Activated B cell treated with CpG ODN at 0.5 μM for 24 hours (primary cell): ENCODE measurements around the gene SPDYE4. TPM values are rescaled to one million over a fixed set of nuclear protein-coding genes. Genes with fewer than 3 reads are reported as not detected.

Experiments used
- ATAC-seq: fragments of 200-7000 bp; cut with Tn5 transposase; one replicate; pipeline ENCODE4 v1.10.0; 2021; ENCODE audit warnings: low read depth, mild to moderate bottlenecking, moderate library complexity
- CTCF ChIA-PET: fragments of 350-600 bp; sonication (Branson Sonifier 250); formaldehyde crosslinking; loops from one replicate; lab custom pipeline; 2021; ENCODE audit warnings: antibody characterized with exemption; lab: Charles Lee
- POLR2A ChIA-PET: fragments of 350-600 bp; sonication (Branson Sonifier 250); formaldehyde crosslinking; loops from one replicate; lab custom pipeline; 2021; ENCODE audit warnings: antibody characterized with exemption; lab: Charles Lee
- DNase-seq: peaks from one replicate; pipeline ENCODE4 v3.0.0; 2022
- H3K27ac Mint-ChIP-seq: one replicate; pipeline ENCODE4 v1.8.0; 2020; ENCODE audit warnings: mixed read lengths
- H3K27me3 Mint-ChIP-seq: one replicate; pipeline ENCODE4 v1.8.0; 2021; ENCODE audit warnings: mixed read lengths
- H3K36me3 Mint-ChIP-seq: one replicate; pipeline ENCODE4 v1.8.0; 2021; ENCODE audit warnings: low read depth, mixed read lengths
- H3K4me1 Mint-ChIP-seq: one replicate; pipeline ENCODE4 v1.8.0; 2021; ENCODE audit warnings: mixed read lengths
- H3K4me3 Mint-ChIP-seq: one replicate; pipeline ENCODE4 v1.8.0; 2020; ENCODE audit warnings: mild to moderate bottlenecking, mixed read lengths
- H3K9me3 Mint-ChIP-seq: one replicate; pipeline ENCODE4 v1.8.0; 2020; ENCODE audit warnings: mixed read lengths
- CTCF ChIP-seq: fragments of 200-600 bp; IDR thresholded peaks from one replicate; pipeline ENCODE4 v1.8.0; 2022; ENCODE audit warnings: antibody characterized with exemption, mild to moderate bottlenecking
- intact Hi-C: fragments of 100-400 bp; cut with micrococcal nuclease; formaldehyde crosslinking; loops from one replicate; pipeline ENCODE4 v1.15.1; 2024
- total RNA-seq: library from RNA; stranded (reverse); gene quantifications from 2 replicates; pipeline ENCODE4 v1.2.3, GENCODE V29; 2022

The SPDYE4 gene
- total RNA-seq, 1 donor from 2014 or later: not detected

GRCh38 chr17:8729860-8730259 is 28.5 kb downstream of the SPDYE4 start:
- ChIA-PET CTCF (no interaction called here), POLR2A (no interaction called here)
- TF ChIP-seq CTCF: no peak
- ATAC-seq: no peak
- no peak for DNase-seq
- H3K27ac Mint-ChIP-seq: no peak overlapping the region
- no peaks in the 10 kb centered on the region for H3K36me3 Mint-ChIP-seq
- H3K27me3 Mint-ChIP-seq: peaks cover 9% of the 10 kb centered on the region
- intact Hi-C loops: no loop called here
- peaks cover 2% of the 10 kb centered on the region for H3K4me1 Mint-ChIP-seq
- no peak overlapping the region for H3K4me3 Mint-ChIP-seq
- no peaks in the 10 kb centered on the region for H3K9me3 Mint-ChIP-seq

- CTCF ChIA-PET: no interaction called here
- TF ChIP-seq CTCF: no peak
- intact Hi-C loops: no loop called here
- H3K9me3 Mint-ChIP-seq: no peaks in the 10 kb centered on the region
- no peak overlapping the region for H3K4me3 Mint-ChIP-seq
- H3K36me3 Mint-ChIP-seq: no peaks in the 10 kb centered on the region
- peaks cover 2% of the 10 kb centered on the region for H3K4me1 Mint-ChIP-seq
- no peak for DNase-seq
- H3K27ac Mint-ChIP-seq: no peak overlapping the region
- H3K27me3 Mint-ChIP-seq: peaks cover 9% of the 10 kb centered on the region
- ATAC-seq: no peak
- POLR2A ChIA-PET: no interaction called here
These were observed 28.9 kb downstream of the SPDYE4 start for GRCh38 chr17:8729421-8729820.

GRCh38 chr17:8728971-8729370 is 29.4 kb downstream of the SPDYE4 start:
- ChIA-PET POLR2A (no interaction called here), CTCF (no interaction called here)
- Mint-ChIP-seq H3K4me3 (no peak overlapping the region), H3K4me1 (peaks cover 2% of the 10 kb centered on the region), H3K36me3 (no peaks in the 10 kb centered on the region), H3K9me3 (no peaks in the 10 kb centered on the region), H3K27me3 (peaks cover 9% of the 10 kb centered on the region), H3K27ac (no peak overlapping the region)
- DNase-seq: no peak
- no peak for ATAC-seq
- intact Hi-C loops: no loop called here
- no peak for TF ChIP-seq CTCF

- TF ChIP-seq CTCF: no peak
- ChIA-PET POLR2A (no interaction called here), CTCF (no interaction called here)
- Mint-ChIP-seq H3K36me3 (no peaks in the 10 kb centered on the region), H3K4me1 (peaks cover 2% of the 10 kb centered on the region), H3K4me3 (no peak overlapping the region), H3K9me3 (no peaks in the 10 kb centered on the region), H3K27ac (no peak overlapping the region), H3K27me3 (peaks cover 9% of the 10 kb centered on the region)
- intact Hi-C loops: no loop called here
- DNase-seq: no peak
- ATAC-seq: no peak
These were observed 30.0 kb downstream of the SPDYE4 start for GRCh38 chr17:8728251-8728938.

- DNase-seq (no peak), ATAC-seq (no peak)
- H3K27ac Mint-ChIP-seq: no peak overlapping the region
- CTCF ChIA-PET: no interaction called here
- no peak overlapping the region for H3K4me3 Mint-ChIP-seq
- TF ChIP-seq CTCF: no peak
- H3K9me3 Mint-ChIP-seq: no peaks in the 10 kb centered on the region
- H3K4me1 Mint-ChIP-seq: peaks cover 2% of the 10 kb centered on the region
- no peaks in the 10 kb centered on the region for H3K36me3 Mint-ChIP-seq
- intact Hi-C loops: no loop called here
- POLR2A ChIA-PET: no interaction called here
- H3K27me3 Mint-ChIP-seq: peaks cover 11% of the 10 kb centered on the region
These were observed 31.3 kb downstream of the SPDYE4 start for GRCh38 chr17:8726941-8727555.
